ENCODE data around the gene SCAPER. TPM values are rescaled to one million over a fixed set of nuclear protein-coding genes. Genes with fewer than 3 reads are reported as not detected.
"Not testable (repeated sequence)": the region's sequence is repeated elsewhere in the genome, so short reads cannot be mapped to it uniquely, and the experiment has no call there.

Gene SCAPER
- total RNA-seq, 6 donors from 2014 or later, result 14.4 to 67.1 (median 27.6) TPM

DNA sequence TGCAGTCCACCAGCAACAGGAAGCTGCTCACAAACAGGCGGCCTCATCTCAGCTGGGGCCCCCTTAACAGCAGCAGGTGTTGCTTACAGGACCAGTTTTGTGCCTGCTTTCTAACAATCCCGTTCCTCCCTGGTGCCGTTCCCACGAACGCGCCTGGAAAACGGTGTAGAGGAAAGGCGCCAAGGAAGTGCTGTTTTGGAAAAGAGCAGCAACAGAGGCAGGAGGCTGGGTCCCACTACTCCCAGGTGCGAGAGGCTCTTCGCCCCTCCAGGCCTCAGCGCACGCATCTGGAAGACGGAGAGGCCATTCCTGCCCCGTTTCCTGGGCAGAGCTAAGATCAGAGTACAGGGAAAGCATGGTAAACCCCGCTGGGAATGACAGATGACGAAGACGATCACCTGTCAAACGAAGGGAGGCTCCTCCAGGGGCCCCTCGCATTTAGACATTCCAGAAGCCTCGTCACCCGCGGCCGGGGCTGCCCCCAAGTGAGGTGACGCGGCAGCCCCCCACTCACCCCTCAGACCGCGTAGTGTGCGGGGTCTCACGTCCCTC is 603 bp downstream of the SCAPER start:
- peak in 1 of 2 donors; percentile 24 for DNase-seq
- H3K27me3 ChIP-seq, result no peaks in the 10 kb centered on the region
- no peaks in the 10 kb centered on the region for H3K36me3 ChIP-seq
- 3 to 5% methylated on average over 9 to 28 of the region's 29 CpGs for WGBS, 2 donors
- peak overlapping the region; percentile 75 to 96 (median 83) for H3K4me3 ChIP-seq
- ATAC-seq (ENCODE audit: low FRiP score in 2 of 2), result peak; percentile 2 to 25
- H3K4me1 ChIP-seq, result peaks cover 27 to 31% (median 29%) of the 10 kb centered on the region in 4 donors
- peak overlapping the region; percentile 93 to 96 (median 95) for H3K27ac ChIP-seq
- TF ChIP-seq POLR2A (IDR thresholded peaks at IDR 0.05) (no peak), CTCF (IDR thresholded peaks at IDR 0.05) (no peak), POLR2AphosphoS5 (IDR thresholded peaks at IDR 0.05) (no peak), EP300 (IDR thresholded peaks at IDR 0.05) (no peak)
- no peaks in the 10 kb centered on the region for H3K9me3 ChIP-seq

GRCh38 chr15:76903251-76903681 is 1.9 kb downstream of the SCAPER start:
- TF ChIP-seq CTCF (IDR thresholded peaks at IDR 0.05) (peak in 2 of 6 experiments; percentile 13 to 31), EP300 (IDR thresholded peaks at IDR 0.05) (no peak)
- no peaks in the 10 kb centered on the region for H3K36me3 ChIP-seq
- no peaks in the 10 kb centered on the region for H3K9me3 ChIP-seq
- ATAC-seq (ENCODE audit: low FRiP score in 2 of 2) (no peak), DNase-seq (no peak)
- H3K4me3 ChIP-seq, result peak overlapping the region in 2 of 4 donors; percentile 22 to 27
- peaks cover 27 to 31% (median 29%) of the 10 kb centered on the region in 4 donors for H3K4me1 ChIP-seq
- no peaks in the 10 kb centered on the region for H3K27me3 ChIP-seq
- peak overlapping the region; percentile 54 to 95 (median 83) for H3K27ac ChIP-seq

DNA sequence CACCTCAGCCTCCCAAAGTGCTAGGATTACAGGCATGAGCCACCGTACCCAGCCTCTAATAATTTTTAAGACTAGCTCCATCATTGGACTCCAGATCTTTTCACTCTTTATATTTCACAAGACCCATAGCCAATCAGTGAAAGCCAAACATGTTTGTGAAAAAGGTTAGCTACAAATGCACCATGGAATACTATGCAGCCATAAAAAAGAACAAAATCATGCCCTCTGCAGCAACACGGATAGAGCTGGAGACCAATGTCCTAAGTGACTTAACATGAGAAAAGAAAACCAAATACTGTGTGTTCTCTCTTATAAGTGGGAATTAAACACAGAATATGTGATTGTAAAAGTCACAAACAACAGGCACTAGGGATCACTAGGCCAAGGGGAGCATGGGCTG is 3.2 kb downstream of the SCAPER start:
- Histone ChIP-seq H3K27ac (peak overlapping the region in 3 of 4 donors; percentile 54 to 95 (median 95)), H3K9me3 (no peaks in the 10 kb centered on the region)
- WGBS, 2 donors, result 97 to 98% methylated on average over 2 of the region's 2 CpGs

DNA sequence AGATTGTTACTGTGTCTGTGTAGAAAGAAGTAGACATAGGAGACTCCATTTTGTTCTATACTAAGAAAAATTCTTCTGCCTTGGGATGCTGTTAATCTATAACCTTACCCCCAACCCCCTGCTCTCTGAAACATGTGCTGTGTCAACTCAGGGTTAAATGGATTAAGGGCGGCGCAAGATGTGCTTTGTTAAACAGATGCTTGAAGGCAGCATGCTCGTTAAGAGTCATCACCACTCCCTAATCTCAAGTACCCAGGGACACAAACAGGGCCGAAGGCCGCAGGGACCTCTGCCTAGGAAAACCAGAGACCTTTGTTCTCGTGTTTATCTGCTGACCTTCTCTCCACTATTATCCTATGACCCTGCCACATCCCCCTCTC is 5.2 kb downstream of the SCAPER start:
- not testable (repeated sequence) for H3K27ac ChIP-seq; DNase-seq; H3K36me3 ChIP-seq; H3K9me3 ChIP-seq; H3K4me3 ChIP-seq; H3K27me3 ChIP-seq; ATAC-seq (ENCODE audit: low FRiP score in 2 of 2)
- peaks cover 18 to 23% (median 22%) of the 10 kb centered on the region in 4 donors for H3K4me1 ChIP-seq
- WGBS, 2 donors, result 73 to 90% methylated on average over 2 to 3 of the region's 6 CpGs

More for the DNA sequence above, 3.2 kb downstream of the SCAPER start:
- Histone ChIP-seq H3K4me1 (peaks cover 27 to 31% (median 29%) of the 10 kb centered on the region in 4 donors), H3K36me3 (no peaks in the 10 kb centered on the region), H3K4me3 (no peak overlapping the region), H3K27me3 (no peaks in the 10 kb centered on the region)
- no peak for ATAC-seq (ENCODE audit: low FRiP score in 2 of 2)
- DNase-seq, result no peak
- TF ChIP-seq EP300 (IDR thresholded peaks at IDR 0.05) (no peak), CTCF (IDR thresholded peaks at IDR 0.05) (no peak), POLR2A (IDR thresholded peaks at IDR 0.05) (no peak), POLR2AphosphoS5 (IDR thresholded peaks at IDR 0.05) (no peak)

- H3K36me3 ChIP-seq; ATAC-seq (ENCODE audit: low FRiP score in 2 of 2); H3K27me3 ChIP-seq; H3K4me3 ChIP-seq; H3K9me3 ChIP-seq; H3K27ac ChIP-seq: not testable (repeated sequence)
- DNase-seq, result peak in 1 of 2 donors; percentile 53
- peaks cover 15 to 20% (median 19%) of the 10 kb centered on the region in 4 donors for H3K4me1 ChIP-seq
- WGBS, 2 donors, result 94 to 97% methylated on average over 36 to 39 of the region's 39 CpGs
These were observed 5.8 kb downstream of the SCAPER start for GRCh38 chr15:76899176-76899930.

GRCh38 chr15:76898102-76898501 is 7.0 kb downstream of the SCAPER start:
- Histone ChIP-seq H3K27ac (no peak overlapping the region), H3K4me3 (no peak overlapping the region), H3K4me1 (peaks cover 2 to 8% (median 7%) of the 10 kb centered on the region in 4 donors), H3K9me3 (no peaks in the 10 kb centered on the region), H3K27me3 (no peaks in the 10 kb centered on the region), H3K36me3 (no peaks in the 10 kb centered on the region)
- ATAC-seq (ENCODE audit: low FRiP score in 2 of 2), result no peak
- no peak for DNase-seq
- TF ChIP-seq POLR2A (IDR thresholded peaks at IDR 0.05) (no peak), POLR2AphosphoS5 (IDR thresholded peaks at IDR 0.05) (no peak), EP300 (IDR thresholded peaks at IDR 0.05) (no peak)
- 45 to 85% methylated on average over 4 of the region's 4 CpGs for WGBS, 2 donors

Measured in upper lobe of left lung (tissue), 6 donors.